ENCODE measurements around the gene PDE4B.
A peak's percentile ranks its signal among the peaks of the same experiment; 100 is the strongest.
"Not testable (repeated sequence)": the region's sequence is repeated elsewhere in the genome, so short reads cannot be mapped to it uniquely, and the experiment has no call there.

The PDE4B gene

DNA sequence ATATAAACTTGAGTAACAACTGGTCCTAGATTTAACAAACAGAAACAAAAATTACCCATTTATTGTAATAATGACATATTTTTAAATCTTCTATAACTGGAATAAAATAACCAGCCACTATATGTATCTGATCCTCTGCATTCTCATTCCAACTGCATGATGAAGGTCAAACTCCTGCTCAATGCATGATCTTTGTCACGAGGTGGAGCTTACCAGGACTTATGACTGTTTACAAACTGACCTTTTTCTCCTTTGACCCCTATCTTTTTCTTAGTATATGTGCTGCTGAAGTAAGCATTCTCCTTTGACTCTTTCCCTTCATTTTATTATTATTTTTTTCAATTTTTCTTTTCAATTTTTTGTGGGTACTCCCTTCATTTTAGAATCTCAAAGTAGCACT is 252.2 kb downstream of the PDE4B start:
- DNase-seq: no peak

DNA sequence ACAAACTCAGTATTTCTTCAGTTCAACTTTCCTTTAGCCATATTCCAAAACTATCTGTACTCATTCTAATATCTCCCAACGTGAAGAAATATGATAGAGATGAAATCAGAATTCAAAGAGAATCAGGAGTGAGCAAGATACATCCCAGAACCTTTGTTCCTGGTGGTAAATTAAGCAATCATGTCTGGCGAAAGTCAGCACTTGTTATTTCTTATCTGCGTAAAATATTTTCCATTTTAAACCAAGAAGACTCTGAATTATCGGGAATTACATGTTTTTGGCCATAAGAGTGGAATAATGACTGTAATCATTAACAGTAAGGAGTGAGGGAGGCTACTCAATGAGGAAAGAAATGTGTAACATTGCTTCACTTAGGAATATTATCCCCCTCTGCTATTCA is 253.7 kb downstream of the PDE4B start:
- DNase-seq: no peak

GRCh38 chr1:66048011-66048410 is 255.3 kb downstream of the PDE4B start:
- DNase-seq: no peak

GRCh38 chr1:66050123-66050522 is 257.4 kb downstream of the PDE4B start:
- DNase-seq: peak in 10 of 56 donors; percentile 2 to 38 (median 11)

- no peak for DNase-seq
Observed at GRCh38 chr1:66050633-66051032, 257.9 kb downstream of the PDE4B start.

- no peak for DNase-seq
Observed at GRCh38 chr1:66055092-66055491, 262.4 kb downstream of the PDE4B start.

- not testable (repeated sequence) for DNase-seq
Observed at GRCh38 chr1:66057448-66057847, 264.8 kb downstream of the PDE4B start.

DNA sequence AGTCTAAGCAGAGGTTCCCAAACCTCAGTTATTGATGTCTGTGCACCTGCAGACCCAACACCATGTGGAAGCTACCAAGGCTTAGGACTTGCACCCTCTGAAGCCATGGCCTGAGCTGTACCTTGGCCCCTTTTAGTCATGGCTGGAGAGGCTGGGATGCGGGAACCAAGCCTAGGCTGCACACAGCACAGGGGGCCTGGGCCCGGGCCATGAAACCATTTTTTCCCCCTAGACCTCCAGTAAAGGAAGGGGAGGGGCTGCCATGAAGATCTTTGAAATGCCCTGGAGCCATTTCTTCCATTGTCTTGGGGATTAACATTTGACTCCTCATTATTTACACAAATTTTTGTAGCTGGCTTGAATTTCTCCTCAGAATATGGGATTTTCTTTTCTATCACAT is 265.9 kb downstream of the PDE4B start:
- DNase-seq: no peak

- DNase-seq: not testable (repeated sequence)
Observed at GRCh38 chr1:66067219-66067618, 274.5 kb downstream of the PDE4B start.

DNA sequence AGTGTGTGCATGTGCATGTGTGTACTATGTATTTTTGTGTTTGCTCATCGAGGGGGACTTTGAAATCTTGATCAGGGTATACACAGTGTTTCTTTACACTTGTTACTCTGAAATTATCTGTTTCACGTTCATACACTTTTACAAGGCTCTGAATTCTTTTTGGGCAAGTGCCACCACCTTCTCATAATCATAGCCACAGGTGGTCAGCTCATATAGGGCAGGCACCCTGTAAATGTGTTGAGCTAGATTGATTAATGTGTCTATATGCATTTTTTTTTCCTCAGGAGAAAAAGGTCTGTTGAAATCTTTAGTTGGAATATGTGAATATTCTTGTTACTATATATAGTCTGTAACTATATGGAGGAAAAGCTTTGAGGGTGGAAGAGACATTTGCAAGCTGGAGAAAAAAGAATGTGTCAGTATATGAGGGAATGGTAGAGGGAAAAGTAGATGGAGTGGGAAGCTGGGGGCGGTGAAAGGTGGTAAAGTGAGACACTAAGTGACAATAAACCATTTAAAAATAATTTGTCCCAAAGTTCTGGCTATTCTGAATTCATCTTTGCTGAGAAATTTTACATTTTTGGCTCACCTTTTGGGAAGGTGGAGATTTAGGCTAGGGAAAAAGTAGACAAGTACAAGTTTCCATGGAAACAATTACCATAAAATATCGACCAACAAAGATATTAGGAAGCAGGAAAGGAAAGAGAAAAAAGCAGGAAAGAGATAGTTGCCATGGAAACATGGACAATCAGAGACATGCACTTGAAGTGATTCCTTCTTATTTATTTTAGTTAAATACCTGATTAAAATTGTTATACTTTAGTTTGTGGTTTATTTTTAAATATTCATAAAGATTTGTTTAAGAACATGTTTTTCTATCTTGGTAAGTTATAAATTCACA is 277.5 kb downstream of the PDE4B start:
- no peak for DNase-seq

DNA sequence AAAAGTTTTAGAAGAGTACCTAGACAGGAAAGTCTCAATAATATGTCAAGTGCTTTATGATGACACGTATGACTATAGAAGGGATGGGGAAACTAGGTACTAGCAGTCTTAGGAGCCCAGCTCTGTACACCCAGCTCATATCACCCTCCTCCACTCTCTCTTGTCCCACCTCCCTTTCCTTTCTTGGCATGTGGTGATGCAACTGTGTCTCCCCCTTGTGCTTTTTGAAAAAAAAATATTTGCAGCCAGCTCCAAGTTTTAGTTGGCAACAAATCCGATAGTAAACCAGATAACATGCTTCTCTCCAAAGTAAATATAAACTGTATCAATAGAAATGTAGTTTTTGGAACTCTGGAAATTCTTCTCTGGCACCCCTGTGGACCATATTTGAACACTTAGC is 280.7 kb downstream of the PDE4B start:
- no peak for DNase-seq

- no peak for DNase-seq
Observed at GRCh38 chr1:66074147-66074546, 281.5 kb downstream of the PDE4B start.

- DNase-seq: no peak
Observed at GRCh38 chr1:66078412-66078811, 285.7 kb downstream of the PDE4B start.

- DNase-seq: no peak
Observed at GRCh38 chr1:66083003-66083402, 290.3 kb downstream of the PDE4B start.

GRCh38 chr1:66084442-66084841 is 291.7 kb downstream of the PDE4B start:
- DNase-seq: no peak

DNA sequence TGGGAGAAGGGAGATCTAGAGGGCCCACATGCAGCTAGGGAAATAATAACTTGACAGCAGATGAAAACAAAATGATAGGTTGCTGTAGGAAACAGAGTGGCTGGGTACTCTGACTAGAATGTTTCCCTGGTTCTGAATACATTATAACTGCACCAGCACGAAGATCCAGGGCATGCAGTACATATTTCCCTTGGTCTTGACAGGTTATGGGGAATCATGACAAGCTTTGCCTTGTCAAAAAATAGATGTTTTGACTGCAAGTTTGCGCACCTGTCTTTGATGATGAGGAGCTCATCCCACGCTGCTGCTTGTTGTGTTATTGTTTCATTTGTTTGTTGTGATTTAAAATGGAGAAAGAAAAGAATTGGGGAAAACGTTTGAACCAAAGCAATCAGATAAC is 292.9 kb downstream of the PDE4B start:
- no peak for DNase-seq

- DNase-seq: no peak
Observed at GRCh38 chr1:66088787-66089186, 296.1 kb downstream of the PDE4B start.

- no peak for DNase-seq
Observed at GRCh38 chr1:66090859-66091457, 298.3 kb downstream of the PDE4B start.

- DNase-seq: no peak
Observed at GRCh38 chr1:66095190-66095589, 302.5 kb downstream of the PDE4B start.

DNA sequence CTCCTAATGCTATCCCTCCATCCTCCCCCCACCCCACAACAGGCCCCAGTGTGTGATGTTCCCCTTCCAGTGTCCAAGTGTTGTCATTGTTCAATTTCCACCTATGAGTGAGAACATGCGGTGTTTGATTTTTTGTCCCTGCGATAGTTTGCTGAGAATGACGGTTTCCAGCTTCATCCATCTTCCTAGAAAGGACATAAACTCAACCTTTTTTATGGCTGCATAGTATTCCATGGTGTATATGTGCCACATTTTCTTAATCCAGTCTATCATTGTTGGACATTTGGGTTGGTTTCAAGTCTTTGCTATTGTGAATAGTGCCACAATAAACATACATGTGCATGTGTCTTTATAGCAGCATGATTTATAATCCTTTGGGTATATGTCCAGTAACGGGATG is 308.3 kb downstream of the PDE4B start:
- not testable (repeated sequence) for DNase-seq

DNA sequence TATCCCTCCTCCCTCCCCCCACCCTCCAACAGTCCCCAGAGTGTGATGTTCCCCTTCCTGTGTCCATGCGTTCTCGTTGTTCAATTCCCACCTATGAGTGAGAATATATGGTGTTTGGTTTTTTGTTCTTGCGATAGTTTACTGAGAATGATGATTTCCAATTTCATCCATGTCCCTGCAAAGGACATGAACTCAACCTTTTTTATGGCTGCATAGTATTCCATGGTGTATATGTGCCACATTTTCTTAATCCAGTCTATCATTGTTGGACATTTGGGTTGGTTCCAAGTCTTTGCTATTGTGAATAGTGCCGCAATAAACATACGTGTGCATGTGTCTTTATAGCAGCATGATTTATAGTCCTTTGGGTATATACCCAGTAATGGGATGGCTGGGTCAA is 311.4 kb downstream of the PDE4B start:
- not testable (repeated sequence) for DNase-seq

GRCh38 chr1:66108624-66109023 is 315.9 kb downstream of the PDE4B start:
- DNase-seq: no peak
